NCI-H146 treated with DMSO at 0.1 percent for 48 hours (cell line): Measurements from ENCODE around the gene SGCA.

Source experiments
- DNase-seq: peaks from one replicate; lab custom pipeline; 2025; ENCODE audit not compliant: unreplicated experiment; lab: John Stamatoyannopoulos, UW

Gene SGCA

GRCh38 chr17:50134206-50135110 lies 31.3 kb upstream of the SGCA start:
- DNase-seq, result no peak

GRCh38 chr17:50135316-50136095 lies 30.3 kb upstream of the SGCA start:
- no peak for DNase-seq

GRCh38 chr17:50136096-50136687 lies 29.6 kb upstream of the SGCA start:
- DNase-seq, result no peak

GRCh38 chr17:50137042-50137441 lies 28.8 kb upstream of the SGCA start:
- DNase-seq, result no peak

GRCh38 chr17:50139185-50139783 lies 26.5 kb upstream of the SGCA start:
- DNase-seq, result no peak

GRCh38 chr17:50139950-50140885 lies 25.6 kb upstream of the SGCA start:
- DNase-seq, result peak; percentile 13

- no peak for DNase-seq
These were observed 24.6 kb upstream of the SGCA start for GRCh38 chr17:50141026-50141744.

- no peak for DNase-seq
These were observed 24.1 kb upstream of the SGCA start for GRCh38 chr17:50141745-50142110.

GRCh38 chr17:50143461-50144176 lies 22.2 kb upstream of the SGCA start:
- DNase-seq, result no peak

- no peak for DNase-seq
These were observed 21.4 kb upstream of the SGCA start for GRCh38 chr17:50144355-50144754.

GRCh38 chr17:50144845-50145531 lies 20.8 kb upstream of the SGCA start:
- DNase-seq, result no peak

GRCh38 chr17:50145532-50146229 lies 20.1 kb upstream of the SGCA start:
- no peak for DNase-seq

- DNase-seq, result no peak
These were observed 19.4 kb upstream of the SGCA start for GRCh38 chr17:50146230-50146926.

- DNase-seq, result no peak
These were observed 18.7 kb upstream of the SGCA start for GRCh38 chr17:50146927-50147665.

GRCh38 chr17:50147841-50148225 lies 18.0 kb upstream of the SGCA start:
- no peak for DNase-seq

GRCh38 chr17:50148226-50149090 lies 17.3 kb upstream of the SGCA start:
- DNase-seq, result no peak
